GM18508 (cell line): ENCODE data around the gene ZGPAT.

ENCODE experiments used
- ATAC-seq: cut with Tn5 transposase; IDR thresholded peaks from one replicate; pipeline ENCODE4 v1.9.1; 2021; ENCODE audit warnings: moderate number of reproducible peaks; ENCODE audit not compliant: insufficient read depth, unreplicated experiment

The ZGPAT gene

GRCh38 chr20:63777614-63778013, 69.8 kb downstream of the ZGPAT start:
- ATAC-seq: no peak

GRCh38 chr20:63778034-63778752, 70.4 kb downstream of the ZGPAT start:
- no peak for ATAC-seq

GRCh38 chr20:63778857-63779256, 71.0 kb downstream of the ZGPAT start:
- ATAC-seq: no peak

GRCh38 chr20:63781181-63781580, 73.3 kb downstream of the ZGPAT start:
- no peak for ATAC-seq

GRCh38 chr20:63782051-63782471, 74.2 kb downstream of the ZGPAT start:
- no peak for ATAC-seq

GRCh38 chr20:63782521-63782971, 74.7 kb downstream of the ZGPAT start:
- ATAC-seq: no peak

- no peak for ATAC-seq
Measured at GRCh38 chr20:63783970-63784369, 76.1 kb downstream of the ZGPAT start.

- no peak for ATAC-seq
Measured at GRCh38 chr20:63785691-63786131, 77.9 kb downstream of the ZGPAT start.
